GM04503 (cell line): ENCODE data around the gene LAMTOR2.

Experiments
- DNase-seq: peaks from one replicate; pipeline ENCODE4 v3.0.0-alpha.2; 2012; ENCODE audit warnings: low read depth

LAMTOR2 gene

DNA sequence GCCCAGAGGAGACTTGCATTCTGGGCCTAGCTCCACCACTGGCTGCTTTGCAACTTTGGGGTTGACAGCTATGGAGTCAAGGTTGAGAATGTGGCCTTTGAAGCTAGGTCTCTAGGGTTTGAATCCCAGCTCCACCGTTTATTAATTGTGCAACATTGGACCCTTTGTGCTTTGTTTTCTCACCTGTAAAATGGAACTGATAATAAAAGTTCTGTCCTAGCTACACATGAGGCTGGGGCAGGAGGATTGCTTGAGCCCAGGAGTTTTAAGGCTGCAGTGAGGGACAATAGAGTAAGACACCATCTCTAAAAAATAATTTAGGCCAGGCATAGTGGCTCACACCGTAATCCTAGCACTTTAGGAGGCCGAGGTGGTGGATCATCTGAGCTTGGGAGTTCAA lies 44.7 kb downstream of the LAMTOR2 start:
- no peak for DNase-seq

GRCh38 chr1:156100205-156100995 lies 45.8 kb downstream of the LAMTOR2 start:
- no peak for DNase-seq

GRCh38 chr1:156101880-156102279 lies 47.3 kb downstream of the LAMTOR2 start:
- DNase-seq, result no peak

GRCh38 chr1:156102633-156103511 lies 48.3 kb downstream of the LAMTOR2 start:
- DNase-seq, result no peak

DNA sequence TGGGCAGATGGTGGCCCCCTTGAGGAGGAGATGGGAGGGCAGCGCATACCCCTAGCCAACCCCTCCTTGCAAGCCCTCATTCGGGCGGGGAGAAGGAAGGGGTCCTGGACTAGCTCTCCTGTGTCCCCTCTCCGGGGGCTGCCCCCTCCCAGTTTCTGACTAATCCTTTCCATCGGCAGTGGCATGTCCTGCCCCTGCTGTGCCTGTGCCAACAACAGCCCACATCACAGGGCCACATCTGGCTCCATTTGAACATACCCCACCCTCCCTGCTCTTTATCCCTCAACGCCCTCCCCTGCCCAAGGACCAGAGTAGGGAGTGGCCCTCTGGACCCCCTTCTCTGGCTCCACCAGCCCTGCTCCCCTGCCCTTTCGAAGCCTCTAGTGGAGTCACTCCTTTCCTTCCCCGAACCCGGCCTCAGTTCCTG lies 49.0 kb downstream of the LAMTOR2 start:
- no peak for DNase-seq

DNA sequence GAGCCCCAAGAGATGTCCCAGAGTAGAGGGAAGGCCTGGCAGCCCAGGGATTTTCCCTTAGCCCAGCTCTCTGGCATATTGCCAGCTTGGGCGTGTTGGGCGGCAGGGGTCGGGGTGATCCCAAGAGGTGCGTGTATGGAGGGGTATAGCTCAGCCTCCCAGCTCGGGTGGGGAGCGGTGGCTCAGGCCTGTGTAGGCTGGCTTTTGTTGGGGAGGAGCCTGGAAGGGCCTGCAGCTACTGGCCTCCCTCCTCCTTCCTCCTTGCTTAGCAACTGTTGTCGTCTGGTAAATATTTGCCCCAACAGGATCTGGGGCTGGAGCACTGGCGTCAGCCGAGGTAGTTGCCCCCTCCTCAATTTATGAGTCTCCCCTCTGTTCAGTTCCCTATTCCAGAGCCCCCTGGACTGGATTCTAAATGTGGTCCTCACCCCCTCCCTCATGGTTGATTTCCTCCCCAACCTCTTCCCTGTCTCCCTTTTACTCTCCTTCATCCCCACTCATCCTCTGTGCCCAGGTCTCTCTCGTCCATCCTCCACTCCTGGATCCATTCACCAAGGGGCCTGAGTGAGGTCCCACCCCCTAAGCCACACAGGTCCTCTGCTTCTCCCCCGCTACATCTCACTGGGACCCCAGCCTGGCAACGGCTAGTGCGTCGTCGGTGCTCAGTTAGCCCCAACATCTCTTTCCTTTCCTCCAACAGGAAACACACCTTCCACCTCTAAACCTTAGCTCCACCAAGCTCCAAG lies 49.7 kb downstream of the LAMTOR2 start:
- DNase-seq, result no peak

GRCh38 chr1:156104861-156105832 lies 50.6 kb downstream of the LAMTOR2 start:
- DNase-seq, result no peak

- DNase-seq, result no peak
Observed at GRCh38 chr1:156106624-156107488, 52.3 kb downstream of the LAMTOR2 start.

DNA sequence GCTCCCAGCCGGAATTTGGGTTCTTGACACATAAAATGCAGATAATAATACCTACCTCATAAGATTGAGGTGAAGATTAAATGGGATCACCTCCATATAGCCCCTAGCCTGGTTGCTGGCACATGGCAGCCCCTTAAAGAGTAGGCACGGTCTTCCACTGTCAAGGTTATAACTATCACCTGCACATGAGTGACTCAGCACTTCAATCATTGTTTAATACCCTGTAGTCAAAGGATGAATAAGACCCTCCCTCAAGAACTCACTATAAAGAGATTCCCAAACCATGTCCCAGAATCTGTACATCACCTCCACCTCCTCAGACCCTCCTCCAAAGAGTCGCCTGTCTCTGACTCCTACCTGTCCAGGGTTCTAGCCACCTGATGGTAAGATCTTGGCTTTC lies 53.5 kb downstream of the LAMTOR2 start:
- no peak for DNase-seq
